Body of pancreas (tissue), 4 donors: Measurements from ENCODE around the gene PTPRN2. TPM values are rescaled to one million over a fixed set of nuclear protein-coding genes. Genes with fewer than 3 reads are reported as not detected.
"Not testable (repeated sequence)": the region's sequence is repeated elsewhere in the genome, so short reads cannot be mapped to it uniquely, and the experiment has no call there.

Experiments
- ATAC-seq: fragments of 150-250 bp; one replicate; pipeline ENCODE4 v1.9.1; 2016
- DNase-seq, 4 donors: peaks; one replicate each; pipeline ENCODE4 v3.0.0-alpha.2; 2019
- H3K27ac ChIP-seq, 4 donors: fragments of 200-600 bp; sonication (generic); 1 replicate in 3 of 4; 2 replicates in 1 of 4; pipeline versions ENCODE4 v1.5.1 to v1.6.1; 2016 to 2019; ENCODE audit warnings: mild to moderate bottlenecking in 1 of 4, mixed read lengths in 1 of 4, moderate library complexity in 1 of 4
- H3K27me3 ChIP-seq, 2 donors: fragments of 200-600 bp; sonication (generic); one replicate each; pipeline ENCODE4 v1.6.0; 2016; ENCODE audit warnings: mild to moderate bottlenecking in 1 of 2
- H3K36me3 ChIP-seq, 2 donors: fragments of 200-600 bp; sonication (generic); replicated peaks in 1 of 2; 2 replicates each; pipeline ENCODE4 v1.5.1; 2016; ENCODE audit warnings: low read depth in 2 of 2; ENCODE audit not compliant: insufficient read depth in 1 of 2
- H3K4me1 ChIP-seq: fragments of 200-600 bp; sonication (generic); one replicate; pipeline ENCODE4 v1.6.0; 2016
- H3K4me3 ChIP-seq, 2 donors: fragments of 200-600 bp; sonication (generic); 1 replicate in 1 of 2; 2 replicates in 1 of 2; pipeline ENCODE4 v1.5.1; 2016 to 2019
- H3K9me3 ChIP-seq, 3 donors: fragments of 200-600 bp; sonication (generic); 1 replicate in 2 of 3; 2 replicates in 1 of 3; pipeline ENCODE4 v1.5.1; 2016
- POLR2A ChIP-seq, 3 donors: fragments of 450-650 bp; IDR thresholded peaks; one replicate each; pipeline ENCODE4 v1.6.1; 2016; ENCODE audit warnings: antibody characterized with exemption in 3 of 3, mild to moderate bottlenecking in 2 of 3
- WGBS, 2 donors: methylation state at CpG; one replicate each; pipeline ENCODE4 v1.1.5; 2017; 5-methylcytosine and 5-hydroxymethylcytosine counted together
- intact Hi-C: fragments of 100-400 bp; cut with DNase I; formaldehyde crosslinking; loops from one replicate; pipeline ENCODE4 v1.15.1; 2023
- total RNA-seq, 2 donors: library from RNA; depleted of rRNA; stranded (reverse); fragments of >200 nt; gene quantifications; one replicate each; pipeline ENCODE4 v1.1.0, GENCODE V29; 2016
- TF ChIP-seq, protein P1 (sequence below), 7 experiments: fragments of 450-650 bp in 4 of 7; fragments of 200-600 bp in 3 of 7; sonication (generic) in 3 of 7; IDR thresholded peaks; one replicate each; pipeline ENCODE4 v1.5.1; 2016 to 2019; ENCODE audit warnings: antibody characterized with exemption in 7 of 7

PTPRN2 gene
- total RNA-seq, 2 donors from 2014 or later = 31.6 to 76.1 TPM

- Histone ChIP-seq H3K27ac (no peak overlapping the region), H3K4me3 (no peak overlapping the region), H3K4me1 (no peaks in the 10 kb centered on the region), H3K9me3 (no peaks in the 10 kb centered on the region), H3K27me3 (no peaks in the 10 kb centered on the region), H3K36me3 (no peaks in the 10 kb centered on the region)
- DNase-seq (no peak), ATAC-seq (no peak)
- intact Hi-C loops = no loop called here
- 83 to 86% methylated on average over 13 to 14 of the region's 14 CpGs for WGBS, 2 donors
- TF ChIP-seq, protein P1, sequence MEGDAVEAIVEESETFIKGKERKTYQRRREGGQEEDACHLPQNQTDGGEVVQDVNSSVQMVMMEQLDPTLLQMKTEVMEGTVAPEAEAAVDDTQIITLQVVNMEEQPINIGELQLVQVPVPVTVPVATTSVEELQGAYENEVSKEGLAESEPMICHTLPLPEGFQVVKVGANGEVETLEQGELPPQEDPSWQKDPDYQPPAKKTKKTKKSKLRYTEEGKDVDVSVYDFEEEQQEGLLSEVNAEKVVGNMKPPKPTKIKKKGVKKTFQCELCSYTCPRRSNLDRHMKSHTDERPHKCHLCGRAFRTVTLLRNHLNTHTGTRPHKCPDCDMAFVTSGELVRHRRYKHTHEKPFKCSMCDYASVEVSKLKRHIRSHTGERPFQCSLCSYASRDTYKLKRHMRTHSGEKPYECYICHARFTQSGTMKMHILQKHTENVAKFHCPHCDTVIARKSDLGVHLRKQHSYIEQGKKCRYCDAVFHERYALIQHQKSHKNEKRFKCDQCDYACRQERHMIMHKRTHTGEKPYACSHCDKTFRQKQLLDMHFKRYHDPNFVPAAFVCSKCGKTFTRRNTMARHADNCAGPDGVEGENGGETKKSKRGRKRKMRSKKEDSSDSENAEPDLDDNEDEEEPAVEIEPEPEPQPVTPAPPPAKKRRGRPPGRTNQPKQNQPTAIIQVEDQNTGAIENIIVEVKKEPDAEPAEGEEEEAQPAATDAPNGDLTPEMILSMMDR (IDR thresholded peaks at IDR 0.05) = no peak
- no peak for TF ChIP-seq POLR2A (IDR thresholded peaks at IDR 0.05)
Observed at GRCh38 chr7:158047391-158048059, 540.1 kb downstream of the PTPRN2 start.

DNA sequence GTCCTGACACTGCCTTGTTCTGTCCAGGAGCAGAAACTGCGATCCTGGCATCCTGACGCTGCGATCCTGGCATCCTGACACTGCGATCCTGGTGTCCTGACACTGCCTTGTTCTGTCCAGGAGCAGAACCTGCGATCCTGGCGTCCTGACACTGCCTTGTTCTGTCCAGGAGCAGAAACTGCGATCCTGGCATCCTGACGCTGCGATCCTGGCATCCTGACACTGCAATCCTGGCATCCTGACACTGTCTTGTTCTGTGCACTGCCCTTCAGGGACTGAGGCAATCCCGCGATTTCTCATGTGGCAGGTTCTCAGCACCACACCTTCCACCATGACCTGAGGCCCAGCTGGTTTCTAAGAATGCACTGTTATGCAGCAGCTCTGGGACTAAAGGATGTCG is 541.4 kb downstream of the PTPRN2 start:
- ATAC-seq, H3K27ac ChIP-seq, H3K9me3 ChIP-seq, H3K4me3 ChIP-seq, H3K27me3 ChIP-seq, intact Hi-C loops, H3K4me1 ChIP-seq, H3K36me3 ChIP-seq: not testable (repeated sequence)
- 82 to 92% methylated on average over 12 of the region's 12 CpGs for WGBS, 2 donors
- DNase-seq = peak in 1 of 4 donors; percentile 0

DNA sequence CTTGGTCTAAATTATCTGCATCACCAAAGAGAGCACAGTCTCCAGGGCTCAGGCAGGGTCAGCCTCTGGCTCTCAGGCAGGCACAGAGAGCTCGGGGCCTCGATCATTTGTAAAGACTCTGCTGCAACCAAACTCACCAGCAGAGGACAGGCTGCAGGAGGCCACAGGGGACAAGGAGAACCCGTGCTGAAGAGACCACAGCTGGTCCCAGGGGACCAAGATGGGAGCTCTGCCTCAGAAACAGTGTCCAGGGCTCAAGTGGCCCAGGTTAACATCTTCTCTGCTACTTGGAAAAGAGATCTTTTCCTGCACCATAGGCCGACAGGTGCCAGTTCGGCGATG is 543.2 kb downstream of the PTPRN2 start:
- TF ChIP-seq POLR2A (IDR thresholded peaks at IDR 0.05) = no peak
- H3K36me3 ChIP-seq = no peaks in the 10 kb centered on the region
- ATAC-seq (no peak), DNase-seq (no peak)
- H3K4me1 ChIP-seq = no peaks in the 10 kb centered on the region
- H3K9me3 ChIP-seq = peaks cover 0 to 2% (median 0%) of the 10 kb centered on the region in 3 donors
- H3K27ac ChIP-seq = no peak overlapping the region
- intact Hi-C loops = no loop called here
- H3K27me3 ChIP-seq = no peaks in the 10 kb centered on the region
- no peak overlapping the region for H3K4me3 ChIP-seq
- 68 to 87% methylated on average over 3 to 6 of the region's 6 CpGs for WGBS, 2 donors

DNA sequence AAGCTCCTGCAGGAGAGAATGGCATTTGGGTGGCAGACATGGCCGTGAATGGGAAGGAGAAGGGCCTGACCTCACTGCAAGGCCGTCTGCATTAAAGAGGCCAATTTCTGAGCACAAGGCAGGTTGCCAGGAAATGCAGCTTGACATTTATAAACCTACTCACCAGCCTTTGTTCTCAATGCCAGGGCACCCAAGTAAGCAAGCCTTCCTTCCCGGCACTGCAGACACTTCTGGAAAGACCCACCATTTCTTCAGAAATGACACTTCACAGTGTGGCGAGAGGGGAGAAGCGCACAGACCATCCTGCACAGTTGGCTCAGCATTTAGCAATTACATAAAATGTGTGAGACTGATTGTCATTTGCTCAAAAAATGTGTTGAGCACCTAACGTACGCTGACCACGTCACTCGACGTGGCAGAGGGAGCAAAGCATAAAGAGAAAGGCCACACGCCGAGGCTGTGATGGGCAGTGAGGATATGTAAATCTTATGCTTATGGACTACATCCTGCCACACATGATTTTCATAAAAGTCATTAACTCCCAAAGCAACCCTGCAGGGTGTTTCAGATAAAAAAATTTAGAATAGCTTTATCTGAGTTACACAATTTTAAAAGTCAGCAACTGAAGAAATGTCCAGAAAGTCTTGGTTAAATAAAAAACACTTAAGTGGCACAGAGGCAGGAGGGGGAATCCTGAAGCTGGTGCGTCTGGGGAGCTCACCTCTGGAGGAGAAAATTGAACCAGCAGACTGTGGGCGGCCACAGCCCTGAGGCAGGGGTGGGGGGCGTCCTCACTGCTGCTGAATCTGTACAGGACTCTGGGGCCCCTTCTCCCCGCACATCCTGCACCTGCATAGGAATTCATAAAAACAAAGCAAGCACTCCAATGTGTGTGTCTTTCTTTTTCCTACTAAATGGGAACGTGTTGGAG is 543.8 kb downstream of the PTPRN2 start:
- no peak for TF ChIP-seq POLR2A (IDR thresholded peaks at IDR 0.05)
- TF ChIP-seq, protein P1 (IDR thresholded peaks at IDR 0.05) = no peak
- Histone ChIP-seq H3K27ac (no peak overlapping the region), H3K36me3 (no peaks in the 10 kb centered on the region), H3K27me3 (no peaks in the 10 kb centered on the region), H3K4me3 (no peak overlapping the region), H3K9me3 (peaks cover 0 to 9% (median 0%) of the 10 kb centered on the region in 3 donors), H3K4me1 (no peaks in the 10 kb centered on the region)
- peak in 3 of 4 donors; percentile 22 to 45 (median 42) for DNase-seq
- 60 to 68% methylated on average over 15 to 17 of the region's 17 CpGs for WGBS, 2 donors
- intact Hi-C loops = no loop called here
- ATAC-seq = no peak

GRCh38 chr7:158042156-158042880 is 545.3 kb downstream of the PTPRN2 start:
- 87 to 88% methylated on average over 20 of the region's 20 CpGs for WGBS, 2 donors
- Histone ChIP-seq H3K36me3 (no peaks in the 10 kb centered on the region), H3K9me3 (peaks cover 0 to 9% (median 0%) of the 10 kb centered on the region in 3 donors), H3K4me3 (no peak overlapping the region), H3K27ac (no peak overlapping the region), H3K27me3 (no peaks in the 10 kb centered on the region), H3K4me1 (no peaks in the 10 kb centered on the region)
- ATAC-seq (no peak), DNase-seq (no peak)
- intact Hi-C loops = no loop called here
- TF ChIP-seq, protein P1 (IDR thresholded peaks at IDR 0.05) = no peak
- TF ChIP-seq POLR2A (IDR thresholded peaks at IDR 0.05) = no peak
